Stimulated activated CD4-positive, alpha-beta T cell treated with anti-CD3 and anti-CD28 coated beads, Interleukin-1b, Interleukin-23, amount 100 ng/mL, for 4 hours (primary cell): Measurements from ENCODE around the gene GAREM1.

Experiments used
- DNase-seq, 2 donors: peaks; one replicate each; pipeline ENCODE4 v3.0.0-alpha.2; 2020; ENCODE audit warnings: low read depth in 2 of 2

GAREM1 gene

DNA sequence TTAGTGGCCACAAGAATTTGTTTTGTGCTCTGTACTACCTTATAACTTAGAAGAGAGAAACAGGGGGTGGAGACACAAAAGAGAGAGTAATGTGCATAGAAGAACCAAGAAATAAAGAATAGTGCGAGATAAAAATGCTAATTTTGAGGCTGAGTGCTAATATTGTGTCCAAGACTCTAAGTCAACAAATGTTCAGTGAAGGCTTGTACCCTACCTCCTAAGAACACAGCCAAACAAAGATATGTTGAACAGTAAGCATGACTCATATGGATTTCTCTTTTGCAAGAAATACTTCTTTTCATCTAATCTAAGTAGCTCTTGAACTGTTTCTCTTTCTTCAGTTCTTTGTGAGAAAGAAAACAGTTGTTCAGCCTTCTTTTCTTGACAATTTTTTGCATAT lies 45.2 kb downstream of the GAREM1 start:
- DNase-seq: no peak

DNA sequence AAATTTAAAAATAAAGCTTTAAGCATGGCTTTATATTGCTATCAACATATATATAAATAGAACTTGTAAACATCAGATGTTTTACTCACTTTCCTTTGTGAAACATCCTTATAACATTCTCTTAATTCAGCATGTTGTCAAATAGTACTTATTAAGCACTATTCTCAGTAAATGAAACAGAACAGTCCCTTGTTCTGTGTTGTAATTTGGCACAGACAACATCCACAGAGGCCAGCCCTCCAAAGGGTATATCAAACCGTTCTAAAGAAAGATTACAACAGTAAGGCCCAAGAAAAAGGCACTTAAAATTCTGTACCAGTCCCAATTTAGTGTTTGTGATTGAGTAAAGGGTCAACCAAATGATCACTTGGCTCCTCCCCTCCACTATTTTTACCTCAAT lies 46.0 kb downstream of the GAREM1 start:
- no peak for DNase-seq

DNA sequence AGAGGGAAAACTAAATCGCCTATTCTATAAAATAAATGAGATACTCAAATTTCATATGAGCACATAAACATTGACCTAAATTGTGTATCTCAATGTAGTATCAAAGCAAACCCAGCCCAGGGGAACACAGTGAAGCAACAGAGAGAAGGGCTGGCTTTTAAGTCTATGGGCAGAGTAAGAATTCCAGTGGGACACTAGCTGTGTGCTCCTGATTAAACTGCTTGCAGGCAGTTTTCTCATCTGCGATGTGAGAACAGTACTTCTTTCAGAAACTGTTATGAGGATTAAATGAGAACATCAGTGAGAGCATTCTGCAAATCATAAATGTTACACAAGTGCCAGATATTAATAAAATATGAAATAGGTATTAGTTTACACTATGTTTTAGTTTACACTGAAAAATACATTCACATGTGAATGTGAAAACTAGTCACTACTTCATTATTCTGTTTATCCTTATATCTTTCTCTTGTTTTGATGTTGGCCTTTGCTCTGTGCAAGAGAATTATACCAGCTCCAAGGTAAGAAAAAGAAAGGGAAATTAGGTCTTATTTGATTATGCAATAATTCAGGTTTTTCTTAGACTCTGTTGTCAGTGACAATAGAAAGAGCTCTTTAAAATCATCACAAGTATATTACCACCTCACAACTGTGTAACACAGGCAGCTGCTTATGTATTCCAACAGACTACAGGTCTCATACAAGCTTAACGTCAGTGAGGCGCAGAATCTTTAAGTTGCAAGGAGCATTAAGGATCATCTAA lies 47.5 kb downstream of the GAREM1 start:
- DNase-seq: no peak

DNA sequence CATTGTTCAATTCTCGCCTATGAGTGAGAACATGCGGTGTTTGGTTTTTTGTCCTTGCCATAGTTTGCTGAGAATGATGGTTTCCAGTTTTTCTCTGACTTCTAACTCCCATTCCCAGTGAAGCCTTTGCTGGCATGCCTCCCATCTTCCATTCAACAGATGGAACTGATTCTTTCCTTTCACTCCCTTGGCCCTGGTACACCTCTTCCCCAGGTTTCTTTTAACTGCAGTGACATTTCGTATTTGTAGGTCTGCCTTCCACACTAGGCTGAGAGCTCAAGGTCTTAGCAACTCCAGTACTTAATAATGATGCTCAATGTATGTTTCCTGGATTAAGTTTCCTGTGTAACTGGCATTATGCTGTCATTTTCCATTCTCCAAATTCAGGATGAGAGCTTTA lies 48.5 kb downstream of the GAREM1 start:
- no peak for DNase-seq

DNA sequence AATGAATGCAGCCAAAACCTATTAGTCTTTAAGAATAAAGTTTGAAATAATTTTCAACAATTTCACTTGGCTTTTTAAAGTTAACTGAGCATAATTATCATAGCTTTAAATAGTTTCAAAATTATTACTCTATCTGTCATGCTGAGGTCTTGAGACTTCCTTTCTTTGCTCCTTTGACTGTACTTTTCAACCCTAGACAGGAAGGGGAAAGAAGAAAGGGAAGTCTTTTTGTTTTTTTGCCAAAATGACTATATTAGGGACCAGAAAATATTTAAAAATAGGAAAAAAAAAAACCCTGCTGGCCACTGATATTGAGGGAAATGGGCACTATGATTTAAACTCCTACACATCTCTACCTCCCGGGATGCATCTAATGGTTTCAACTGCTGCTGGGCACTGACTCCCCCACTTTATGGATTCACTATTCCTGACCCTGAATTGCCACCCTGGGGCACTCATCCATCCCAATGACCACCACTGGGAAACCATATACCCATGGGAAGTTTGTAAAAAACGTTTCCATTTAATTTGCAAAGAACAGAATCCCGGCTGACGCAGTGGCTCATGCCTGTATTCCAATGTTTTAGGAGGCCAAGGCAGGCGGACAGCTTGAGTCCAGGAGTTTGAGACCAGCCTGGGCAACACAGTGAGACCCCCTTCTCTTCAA lies 50.5 kb downstream of the GAREM1 start:
- DNase-seq: no peak

DNA sequence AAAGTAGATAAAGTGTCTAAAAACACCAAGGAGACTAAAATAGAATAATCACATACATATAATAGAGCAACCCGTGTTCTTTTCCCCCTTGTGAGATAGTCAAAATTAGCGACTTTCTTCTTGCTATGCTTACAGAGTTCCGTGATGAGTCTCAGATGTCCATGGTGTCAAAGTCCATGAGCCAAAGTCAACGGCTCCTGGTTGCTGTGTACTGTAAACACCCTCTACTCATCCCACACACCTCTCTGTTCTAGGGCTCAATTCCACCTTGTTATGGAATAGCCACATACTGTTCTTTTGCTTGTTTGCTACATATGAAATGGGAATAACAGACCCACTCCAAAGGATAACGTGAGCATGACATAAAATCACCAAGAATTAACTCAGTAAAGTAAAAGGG lies 52.5 kb downstream of the GAREM1 start:
- DNase-seq: no peak

DNA sequence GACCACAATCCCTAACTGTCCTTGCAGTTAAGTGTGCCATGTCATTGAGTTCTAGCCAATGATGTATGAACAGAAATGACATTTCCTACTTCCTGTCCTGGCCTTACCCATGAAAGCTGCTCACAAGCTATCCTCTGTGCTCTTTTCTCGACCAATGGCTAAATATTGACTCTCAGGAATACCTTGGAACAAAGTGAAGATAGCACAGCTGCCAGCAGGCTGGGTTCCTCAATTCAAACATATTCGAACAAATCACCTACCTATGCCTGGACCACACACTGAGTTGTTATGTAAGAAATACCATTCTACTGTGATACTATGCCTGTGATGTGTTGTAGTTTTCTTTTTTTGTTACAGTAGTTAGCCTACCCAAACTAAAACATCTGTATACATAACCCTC lies 65.1 kb downstream of the GAREM1 start:
- no peak for DNase-seq

DNA sequence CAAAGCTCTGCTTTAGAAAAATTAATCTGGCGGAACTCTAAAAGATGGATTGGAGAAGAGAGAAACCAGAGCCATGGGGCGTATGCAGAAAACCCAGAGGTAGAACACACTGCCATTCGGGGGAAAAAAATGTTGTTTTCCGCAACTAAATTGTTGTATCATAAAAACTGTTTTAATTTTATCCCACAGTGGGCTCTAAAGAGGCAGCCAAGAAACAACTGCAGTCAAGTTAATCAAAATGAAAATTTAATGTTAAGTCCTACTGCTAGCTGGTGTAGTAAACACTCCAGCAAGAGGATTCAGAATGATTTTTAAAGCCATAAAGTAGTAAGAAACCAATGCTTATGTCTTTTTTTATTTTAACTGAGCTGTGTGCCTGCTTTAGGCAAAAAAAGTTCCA lies 69.1 kb downstream of the GAREM1 start:
- DNase-seq: no peak

DNA sequence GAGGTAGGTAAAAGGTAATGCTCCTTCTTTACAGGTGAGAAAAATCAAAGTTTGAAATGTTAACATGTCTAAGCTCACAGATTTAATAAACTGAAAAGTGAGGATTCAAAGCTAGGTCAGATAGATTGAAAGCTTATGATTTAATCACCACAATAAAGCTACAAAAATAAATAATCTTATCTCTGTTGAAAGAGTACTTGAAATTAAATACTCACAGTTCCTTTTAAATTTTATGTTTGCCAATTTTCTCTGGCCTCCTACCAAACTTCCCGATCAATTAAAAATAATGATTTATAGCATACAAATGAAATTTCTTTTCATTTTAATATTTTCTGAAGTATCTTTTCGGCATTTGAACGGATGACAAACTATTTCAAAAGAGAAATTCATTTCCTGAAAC lies 77.3 kb downstream of the GAREM1 start:
- no peak for DNase-seq

DNA sequence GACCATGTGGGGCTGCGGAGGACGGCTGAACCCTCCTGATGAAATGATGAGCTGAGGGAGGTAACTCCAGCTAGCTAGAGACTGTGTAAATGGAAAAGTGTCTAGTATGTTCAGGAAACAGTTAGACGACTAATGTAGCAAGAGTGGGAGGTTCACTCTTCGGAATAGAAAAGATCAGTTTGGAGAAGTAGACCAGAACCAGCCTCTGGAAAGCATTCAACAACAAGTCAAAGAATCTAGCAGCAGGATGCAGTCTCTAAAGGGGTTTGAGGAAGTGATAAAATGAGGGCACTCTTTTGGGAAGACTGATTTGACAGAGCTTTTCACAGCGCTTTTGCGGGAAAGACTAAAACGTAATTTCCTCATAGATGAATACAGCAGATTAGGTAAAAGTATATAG lies 79.6 kb downstream of the GAREM1 start:
- no peak for DNase-seq

DNA sequence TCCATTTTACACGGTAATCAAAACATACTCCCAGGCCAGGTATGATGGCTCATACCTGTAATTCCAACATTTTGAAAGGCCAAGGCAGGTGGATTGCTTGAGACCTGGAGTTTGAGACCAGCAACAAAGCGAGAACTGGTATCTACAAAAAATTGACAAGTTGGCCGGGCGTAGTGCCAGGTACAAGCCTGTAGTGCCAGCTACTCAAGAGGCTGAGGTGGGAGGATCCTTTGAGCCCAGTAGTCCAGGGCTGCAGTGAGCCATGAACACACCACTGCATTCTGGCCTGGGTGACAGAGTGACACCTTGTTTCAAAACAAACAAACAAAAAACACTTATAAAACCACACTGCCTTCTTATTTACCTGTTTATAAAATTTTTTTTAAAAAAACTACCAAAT lies 80.8 kb downstream of the GAREM1 start:
- no peak for DNase-seq

DNA sequence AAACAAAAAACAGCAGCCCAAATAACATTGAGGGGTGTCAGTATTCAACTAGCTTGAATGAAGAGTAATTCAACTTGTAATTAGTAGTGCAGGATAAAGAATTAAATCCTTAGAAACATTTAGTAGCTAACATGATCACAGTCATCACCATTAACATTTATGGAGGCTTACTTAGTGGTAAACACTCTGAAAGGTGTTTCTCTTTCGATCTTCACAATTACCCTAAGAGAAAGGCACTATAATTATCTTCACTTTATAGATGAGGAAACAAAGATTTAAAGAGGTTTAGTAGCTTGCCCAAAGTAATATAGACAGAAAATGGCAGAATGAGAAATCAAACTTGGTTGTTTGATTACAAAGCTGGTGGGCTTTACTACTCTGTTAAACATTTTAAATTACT lies 81.5 kb downstream of the GAREM1 start:
- no peak for DNase-seq

DNA sequence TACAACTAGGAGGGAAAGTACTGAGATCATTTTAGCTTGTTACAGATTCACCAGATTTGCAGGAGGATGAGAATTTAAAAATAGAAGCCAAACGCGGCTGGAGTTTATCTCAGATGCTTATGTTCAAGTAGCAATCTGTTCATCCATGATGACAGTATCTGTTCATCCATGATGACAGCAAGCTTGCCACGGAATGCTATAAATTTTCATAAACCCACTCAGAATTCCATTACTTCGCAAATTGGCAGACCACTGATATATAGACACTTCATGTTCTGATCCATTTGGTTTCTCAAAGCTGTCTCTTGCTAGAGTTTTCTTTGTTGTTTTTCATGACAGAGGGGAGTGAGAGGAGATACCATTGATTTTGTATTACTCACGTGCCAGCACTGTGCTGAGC lies 84.2 kb downstream of the GAREM1 start:
- no peak for DNase-seq

DNA sequence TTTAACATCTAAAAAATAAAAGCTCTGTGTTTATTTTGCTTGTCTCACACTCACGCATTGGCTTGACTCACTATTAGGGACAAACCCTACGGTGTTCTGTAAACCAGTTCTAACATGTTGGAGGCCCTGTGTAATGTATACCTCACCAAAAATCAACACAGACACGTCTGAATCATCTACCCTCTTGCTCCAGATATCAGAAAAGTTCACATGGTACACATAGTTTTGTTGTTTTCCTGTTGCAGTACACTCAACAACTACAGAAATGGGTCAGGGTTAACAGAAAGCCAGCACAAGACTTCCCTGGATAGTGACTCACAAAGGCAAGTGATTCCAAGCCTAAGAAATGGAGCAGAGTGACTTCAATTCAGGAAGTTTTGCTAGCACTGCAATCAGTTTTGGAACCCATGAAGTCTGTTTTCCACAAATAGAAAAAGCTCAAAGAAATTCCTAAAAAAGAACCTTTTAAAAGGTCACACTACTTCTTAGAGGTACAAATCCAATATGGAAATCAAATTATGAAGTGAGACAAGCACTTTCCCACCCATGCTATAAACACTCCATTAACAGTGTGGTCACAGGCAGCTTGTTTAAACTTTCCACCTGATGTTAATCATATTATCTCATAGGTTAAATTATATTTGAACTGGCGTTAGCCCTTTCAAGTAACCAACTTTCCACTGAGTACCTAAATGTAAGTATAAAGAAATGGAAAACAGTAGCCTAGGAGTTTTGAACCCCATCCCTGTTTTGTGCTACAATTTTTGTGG lies 87.4 kb downstream of the GAREM1 start:
- no peak for DNase-seq

DNA sequence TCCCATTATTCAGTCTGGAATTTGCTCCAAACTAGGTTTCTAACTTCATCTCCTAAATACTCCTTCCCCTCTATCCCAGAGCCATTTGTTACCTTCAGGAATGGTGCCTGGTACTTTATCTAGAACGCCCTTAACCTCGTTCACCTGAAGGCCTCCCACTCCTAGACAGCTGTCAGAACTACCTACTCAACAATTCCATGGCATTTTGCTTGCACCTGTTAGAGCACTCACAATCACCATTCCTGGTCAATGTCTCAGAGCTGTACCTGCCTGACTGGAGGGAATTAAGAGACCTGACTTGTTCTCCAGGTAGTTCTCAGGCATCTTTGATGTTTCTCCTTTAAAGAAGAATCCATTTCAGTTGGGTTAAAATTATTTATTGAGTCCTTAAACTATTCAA lies 88.9 kb downstream of the GAREM1 start:
- DNase-seq: no peak

DNA sequence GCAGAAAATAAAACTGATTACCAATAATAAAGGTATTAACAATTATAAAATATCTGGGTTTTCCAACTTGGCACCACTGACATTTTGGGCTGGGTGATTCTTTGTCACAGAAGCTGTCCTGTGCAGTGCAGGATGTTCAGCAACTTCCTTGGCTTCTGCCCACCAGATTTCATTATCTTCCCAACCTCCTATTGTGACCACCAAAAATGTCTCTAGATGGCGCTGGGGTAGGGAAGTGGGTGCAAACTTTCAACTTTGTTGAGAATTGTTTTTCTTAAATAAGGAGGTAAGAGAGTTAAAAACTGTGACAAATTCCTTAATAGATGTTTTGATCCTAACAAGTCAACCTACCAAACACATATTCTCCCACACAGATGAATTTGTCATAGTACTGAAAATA lies 90.1 kb downstream of the GAREM1 start:
- DNase-seq: no peak

DNA sequence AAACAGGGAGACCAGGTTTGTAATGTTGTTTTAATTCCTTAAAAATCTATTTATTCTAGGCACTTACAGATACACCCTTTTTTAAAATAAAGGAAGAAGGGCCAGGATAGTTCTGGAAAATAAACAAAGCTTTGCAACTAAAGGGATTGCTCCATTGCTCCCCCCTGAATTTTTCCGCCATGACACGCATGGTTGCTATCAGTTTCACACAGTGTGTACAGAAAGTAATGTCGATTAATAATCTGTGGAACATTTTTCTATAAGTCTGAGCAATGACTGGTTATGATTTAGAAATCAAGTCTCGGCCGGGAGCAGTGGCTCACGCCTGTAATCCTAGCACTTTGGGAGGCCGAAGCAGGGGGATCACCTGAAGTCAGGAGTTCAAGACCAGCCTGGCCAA lies 90.8 kb downstream of the GAREM1 start:
- no peak for DNase-seq

DNA sequence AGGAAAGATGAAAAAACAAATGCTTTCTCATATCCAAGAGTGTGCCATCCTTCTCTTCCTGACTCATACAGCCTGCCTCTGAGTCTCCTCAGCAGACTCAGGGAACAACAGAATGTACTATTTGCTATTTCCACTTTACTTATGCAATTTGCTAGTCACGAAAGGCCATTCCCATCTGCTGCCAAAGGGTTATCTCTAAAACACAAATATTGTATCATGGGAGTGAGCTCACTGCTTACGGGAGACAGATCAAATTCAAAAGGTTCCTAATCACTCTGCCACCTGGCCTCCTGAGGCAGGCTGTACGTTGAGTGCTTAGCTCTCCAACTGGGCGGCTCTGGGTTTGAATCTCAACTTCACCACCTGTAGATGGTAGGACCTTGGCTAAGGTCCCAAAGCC lies 92.0 kb downstream of the GAREM1 start:
- DNase-seq: no peak

DNA sequence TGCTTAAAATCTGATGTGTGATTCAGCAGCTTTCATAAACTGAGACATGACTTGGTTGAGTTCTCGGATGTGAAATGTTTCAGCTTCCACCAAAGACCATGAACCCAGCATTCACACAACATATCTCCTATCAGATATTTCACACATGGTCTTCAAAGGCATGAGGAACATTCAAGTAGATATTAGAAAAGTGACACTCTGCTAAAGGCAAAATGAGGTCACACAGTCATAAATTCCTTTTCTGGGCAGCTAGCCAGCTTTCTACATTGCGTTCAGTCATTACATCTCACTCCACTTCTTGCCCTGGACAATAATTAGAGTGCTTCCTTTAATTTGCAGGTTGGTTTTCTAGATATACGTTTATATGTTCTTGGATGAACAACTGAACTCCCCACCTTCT lies 96.7 kb downstream of the GAREM1 start:
- no peak for DNase-seq

DNA sequence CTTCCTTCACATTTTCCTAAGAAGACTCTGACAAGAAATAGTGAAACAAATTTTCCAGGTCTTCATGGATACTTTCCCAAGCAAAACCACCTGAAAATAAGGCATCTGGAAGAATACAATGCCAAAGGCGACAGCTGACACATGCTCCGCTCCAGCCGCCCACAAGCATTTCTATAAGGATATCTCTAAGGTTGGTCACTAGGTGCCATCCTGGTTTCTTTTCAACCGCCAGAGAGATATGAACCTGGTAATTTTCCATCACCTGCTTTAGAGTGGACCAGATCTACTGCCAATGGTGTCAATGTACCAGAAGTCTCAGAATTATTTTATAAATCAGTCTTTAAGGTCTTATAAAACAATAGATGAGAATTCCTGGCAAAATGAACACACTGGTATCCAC lies 97.2 kb downstream of the GAREM1 start:
- DNase-seq: no peak

DNA sequence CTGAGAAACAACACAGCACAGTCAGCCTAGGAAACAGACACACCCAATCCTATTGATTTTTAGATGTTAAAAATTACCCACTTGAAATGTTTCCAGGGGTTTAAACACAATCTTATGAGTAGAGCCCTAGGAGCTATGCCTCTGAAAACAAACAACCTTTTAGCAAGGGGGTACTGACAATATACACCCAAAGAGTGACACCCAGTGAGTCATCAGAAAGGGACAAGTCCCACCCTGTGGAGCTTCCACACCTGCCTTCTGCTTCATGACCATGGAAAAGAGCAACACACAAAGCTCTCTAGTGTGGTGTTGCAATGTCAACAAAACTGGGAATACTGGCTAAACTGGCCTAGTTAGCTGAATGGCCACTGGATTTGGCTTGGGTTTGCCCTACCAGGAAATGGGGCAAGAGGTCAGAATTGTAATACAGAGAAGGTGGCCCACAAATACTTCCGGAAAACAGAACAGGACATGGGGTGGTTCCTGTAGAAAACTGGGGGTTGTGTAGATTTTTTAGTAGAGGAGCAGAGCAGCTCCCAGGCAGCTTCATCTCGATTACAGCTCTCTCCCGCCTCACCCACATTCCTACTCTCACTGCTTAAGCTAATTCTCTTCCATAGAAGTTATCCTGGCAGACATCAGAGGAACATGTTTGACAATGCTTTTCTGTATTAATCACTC lies 98.2 kb downstream of the GAREM1 start:
- DNase-seq: no peak

DNA sequence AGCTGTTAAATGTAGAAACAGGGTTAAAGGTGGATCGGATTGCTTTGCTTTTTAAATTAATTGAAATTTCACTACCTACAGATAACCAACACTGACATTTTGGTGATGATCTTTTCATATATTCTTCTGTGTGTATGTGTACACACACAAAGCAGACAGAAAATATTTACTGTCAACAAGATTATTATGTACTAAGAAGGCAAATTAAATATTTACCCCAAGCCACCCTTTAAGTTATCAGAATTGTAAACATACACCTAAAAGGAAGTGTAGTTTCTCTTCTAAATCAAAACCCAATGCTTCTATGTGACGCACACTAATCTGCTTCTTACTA lies 98.7 kb downstream of the GAREM1 start:
- no peak for DNase-seq

DNA sequence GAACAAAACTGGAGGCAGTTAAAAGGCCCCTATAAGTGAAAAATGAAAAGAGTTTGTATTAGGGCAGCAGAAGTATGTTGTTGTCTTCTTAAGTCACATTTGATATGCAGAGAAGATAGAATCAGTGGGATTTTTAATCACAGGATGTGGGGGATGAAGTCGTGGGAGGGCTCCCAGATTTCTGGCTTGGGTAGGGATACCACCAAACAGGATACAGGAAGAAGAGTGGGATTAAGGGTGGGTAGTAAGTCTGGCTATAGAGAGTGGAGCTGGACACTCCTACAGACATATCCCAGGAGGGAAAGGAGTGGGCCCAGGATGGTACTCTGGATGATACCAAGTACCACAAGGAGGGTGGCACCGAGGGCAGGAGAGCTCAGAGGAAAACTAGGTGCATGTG lies 99.3 kb downstream of the GAREM1 start:
- no peak for DNase-seq
